Right kidney (tissue), 1 donor: Measurements from ENCODE around the gene ARL15.
"Not testable (repeated sequence)": the region's sequence is repeated elsewhere in the genome, so short reads cannot be mapped to it uniquely, and the experiment has no call there.

Experiments used
- DNase-seq: peaks from one replicate; pipeline ENCODE4 v3.0.0-alpha.2; 2016

The ARL15 gene

GRCh38 chr5:54091307-54092130 lies 218.9 kb downstream of the ARL15 start:
- no peak for DNase-seq

GRCh38 chr5:54090495-54091120 lies 219.8 kb downstream of the ARL15 start:
- no peak for DNase-seq

GRCh38 chr5:54088081-54088480 lies 222.3 kb downstream of the ARL15 start:
- no peak for DNase-seq

- no peak for DNase-seq
These were observed 222.9 kb downstream of the ARL15 start for GRCh38 chr5:54087436-54087835.

- DNase-seq = no peak
These were observed 224.2 kb downstream of the ARL15 start for GRCh38 chr5:54086191-54086590.

- no peak for DNase-seq
These were observed 225.7 kb downstream of the ARL15 start for GRCh38 chr5:54084696-54085095.

GRCh38 chr5:54083851-54084250 lies 226.5 kb downstream of the ARL15 start:
- no peak for DNase-seq

- no peak for DNase-seq
These were observed 227.1 kb downstream of the ARL15 start for GRCh38 chr5:54083245-54083644.

- no peak for DNase-seq
These were observed 229.0 kb downstream of the ARL15 start for GRCh38 chr5:54081415-54081814.

- no peak for DNase-seq
These were observed 229.5 kb downstream of the ARL15 start for GRCh38 chr5:54080831-54081230.

GRCh38 chr5:54073735-54074134 lies 236.6 kb downstream of the ARL15 start:
- no peak for DNase-seq

GRCh38 chr5:54073131-54073530 lies 237.2 kb downstream of the ARL15 start:
- DNase-seq = no peak

- DNase-seq = no peak
These were observed 243.9 kb downstream of the ARL15 start for GRCh38 chr5:54066433-54066832.

GRCh38 chr5:54063817-54064216 lies 246.6 kb downstream of the ARL15 start:
- no peak for DNase-seq

GRCh38 chr5:54062958-54063357 lies 247.4 kb downstream of the ARL15 start:
- DNase-seq = no peak

GRCh38 chr5:54060919-54061318 lies 249.5 kb downstream of the ARL15 start:
- not testable (repeated sequence) for DNase-seq

GRCh38 chr5:54049963-54050362 lies 260.4 kb downstream of the ARL15 start:
- DNase-seq = no peak

GRCh38 chr5:54049144-54049543 lies 261.2 kb downstream of the ARL15 start:
- no peak for DNase-seq

GRCh38 chr5:54045077-54045792 lies 265.1 kb downstream of the ARL15 start:
- no peak for DNase-seq

GRCh38 chr5:54044276-54044675 lies 266.1 kb downstream of the ARL15 start:
- not testable (repeated sequence) for DNase-seq

- no peak for DNase-seq
These were observed 269.6 kb downstream of the ARL15 start for GRCh38 chr5:54040804-54041203.

- DNase-seq = no peak
These were observed 270.4 kb downstream of the ARL15 start for GRCh38 chr5:54040018-54040417.

GRCh38 chr5:54037205-54037604 lies 273.2 kb downstream of the ARL15 start:
- DNase-seq = no peak
